RWPE2 (cell line): ENCODE results near the gene MOSPD2.

Experiments used
- ATAC-seq: fragments of 200-7000 bp; cut with Tn5 transposase; 3 replicates; pipeline ENCODE4 v1.9.1; 2021; ENCODE audit warnings: low read depth
- DNase-seq: peaks from one replicate; pipeline ENCODE4 v3.0.0-alpha.2; 2020; ENCODE audit warnings: low spot score
- H3K27ac ChIP-seq: fragments of 450-650 bp; 2 replicates; pipeline ENCODE4 v1.5.1; 2017; ENCODE audit warnings: mild to moderate bottlenecking; ENCODE audit not compliant: poor library complexity, severe bottlenecking
- H3K27me3 ChIP-seq: fragments of 250-450 bp; sonication (Bioruptor Pico); 2 replicates; pipeline ENCODE4 v1.5.1; 2021; ENCODE audit warnings: mild to moderate bottlenecking, moderate library complexity; ENCODE audit not compliant: insufficient read depth, poor library complexity, severe bottlenecking
- H3K36me3 ChIP-seq: fragments of 250-450 bp; sonication (Bioruptor Pico); 2 replicates; pipeline ENCODE4 v1.5.1; 2020; ENCODE audit warnings: low read depth, mild to moderate bottlenecking, moderate library complexity
- H3K4me1 ChIP-seq: fragments of 250-450 bp; sonication (Bioruptor Pico); 2 replicates; pipeline ENCODE4 v1.5.1; 2021; ENCODE audit warnings: mild to moderate bottlenecking, moderate library complexity; ENCODE audit not compliant: insufficient read depth, poor library complexity, severe bottlenecking
- H3K4me3 ChIP-seq: fragments of 250-450 bp; sonication (Bioruptor Pico); 2 replicates; pipeline ENCODE4 v1.5.1; 2021; ENCODE audit warnings: mild to moderate bottlenecking, moderate library complexity; ENCODE audit not compliant: severe bottlenecking
- H3K9me3 ChIP-seq: fragments of 250-450 bp; sonication (Bioruptor Pico); 2 replicates; pipeline ENCODE4 v1.5.1; 2021; ENCODE audit warnings: mild to moderate bottlenecking, moderate library complexity; ENCODE audit not compliant: severe bottlenecking
- CTCF ChIP-seq: fragments of 450-650 bp; IDR thresholded peaks from one replicate; pipeline ENCODE4 v1.5.1; 2017; ENCODE audit warnings: mild to moderate bottlenecking, moderate library complexity; ENCODE audit not compliant: poor library complexity, severe bottlenecking

Gene MOSPD2

GRCh38 chrX:14964500-14964899 is 91.3 kb downstream of the MOSPD2 start:
- Histone ChIP-seq H3K27ac (peak overlapping the region; percentile 81), H3K36me3 (no peaks in the 10 kb centered on the region), H3K9me3 (no peaks in the 10 kb centered on the region), H3K4me3 (no peak overlapping the region), H3K4me1 (peaks cover 17% of the 10 kb centered on the region), H3K27me3 (no peaks in the 10 kb centered on the region)
- no peak for DNase-seq
- ATAC-seq, result peak; percentile 35; the same call in 1 of the 3 replicates
- no peak for TF ChIP-seq CTCF
